ENCODE results near the gene CPNE1. TPM values are rescaled to one million over a fixed set of nuclear protein-coding genes. Genes with fewer than 3 reads are reported as not detected.

Gene CPNE1
- total RNA-seq, 2 donors from 2014 or later: 238 to 441 TPM

DNA sequence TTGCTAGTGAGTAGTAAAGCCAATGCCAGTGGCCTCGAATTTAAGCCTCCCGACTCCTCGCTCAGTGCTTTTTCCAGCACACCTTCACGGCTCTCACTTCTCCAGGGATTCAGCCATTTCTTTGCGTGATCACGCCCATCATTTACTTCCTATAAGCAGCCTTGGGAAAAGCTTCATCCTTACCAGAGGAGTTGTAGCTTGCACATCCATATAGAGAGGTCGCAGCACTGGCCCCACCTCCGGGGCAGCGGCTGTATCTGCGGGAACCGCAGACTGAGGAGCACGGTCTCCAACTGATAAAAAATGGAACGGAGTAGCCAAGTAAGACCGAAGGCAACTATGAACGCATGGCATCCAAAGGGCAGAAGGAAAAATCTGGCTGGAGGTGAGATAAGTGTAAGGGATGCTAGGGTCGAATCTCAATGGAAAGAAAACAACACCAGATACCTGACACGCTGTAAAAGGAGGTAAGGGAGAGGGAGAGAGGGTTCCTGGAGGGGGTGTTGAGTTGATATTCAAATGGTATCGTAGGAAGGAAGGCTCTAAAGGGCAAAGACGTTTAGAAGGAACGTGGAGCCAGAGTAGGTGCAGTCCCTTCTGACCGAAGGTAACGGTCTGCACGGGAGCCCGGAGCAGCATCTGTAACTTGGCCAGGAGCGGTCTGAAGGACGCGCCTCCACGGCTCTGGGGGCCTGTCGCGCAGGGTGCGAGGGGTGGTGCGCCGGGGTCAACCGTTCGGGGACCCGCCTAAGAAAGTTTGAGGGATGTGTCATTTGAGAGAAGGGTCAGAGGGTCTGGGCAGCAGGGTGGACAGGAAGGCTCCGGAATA lies 33.8 kb upstream of the CPNE1 start:
- peak overlapping the region; percentile 14 for H3K27ac ChIP-seq (ENCODE audit: low read depth, low read length)
- Mint-ChIP-seq H3K9me3 (no peaks in the 10 kb centered on the region), H3K36me3 (ENCODE audit: low read depth) (peaks cover 37% of the 10 kb centered on the region), H3K27ac (peak overlapping the region; percentile 67), H3K4me3 (peak overlapping the region; percentile 94), H3K4me1 (peaks cover 21% of the 10 kb centered on the region), H3K27me3 (ENCODE audit: insufficient read depth) (no peaks in the 10 kb centered on the region)
- TF ChIP-seq, protein P1, sequence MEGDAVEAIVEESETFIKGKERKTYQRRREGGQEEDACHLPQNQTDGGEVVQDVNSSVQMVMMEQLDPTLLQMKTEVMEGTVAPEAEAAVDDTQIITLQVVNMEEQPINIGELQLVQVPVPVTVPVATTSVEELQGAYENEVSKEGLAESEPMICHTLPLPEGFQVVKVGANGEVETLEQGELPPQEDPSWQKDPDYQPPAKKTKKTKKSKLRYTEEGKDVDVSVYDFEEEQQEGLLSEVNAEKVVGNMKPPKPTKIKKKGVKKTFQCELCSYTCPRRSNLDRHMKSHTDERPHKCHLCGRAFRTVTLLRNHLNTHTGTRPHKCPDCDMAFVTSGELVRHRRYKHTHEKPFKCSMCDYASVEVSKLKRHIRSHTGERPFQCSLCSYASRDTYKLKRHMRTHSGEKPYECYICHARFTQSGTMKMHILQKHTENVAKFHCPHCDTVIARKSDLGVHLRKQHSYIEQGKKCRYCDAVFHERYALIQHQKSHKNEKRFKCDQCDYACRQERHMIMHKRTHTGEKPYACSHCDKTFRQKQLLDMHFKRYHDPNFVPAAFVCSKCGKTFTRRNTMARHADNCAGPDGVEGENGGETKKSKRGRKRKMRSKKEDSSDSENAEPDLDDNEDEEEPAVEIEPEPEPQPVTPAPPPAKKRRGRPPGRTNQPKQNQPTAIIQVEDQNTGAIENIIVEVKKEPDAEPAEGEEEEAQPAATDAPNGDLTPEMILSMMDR (conservative IDR thresholded peaks at IDR 0.05): no peak
- no peaks in the 10 kb centered on the region for H3K9me3 ChIP-seq (ENCODE audit: control insufficient read depth, low read length)
- no peaks in the 10 kb centered on the region for H3K27me3 ChIP-seq (ENCODE audit: control insufficient read depth, insufficient read depth, low read length, poor library complexity, severe bottlenecking)
- H3K9ac ChIP-seq (ENCODE audit: extremely low read depth, low read length, poor library complexity, severe bottlenecking): peak overlapping the region; percentile 46
- H3K36me3 ChIP-seq (ENCODE audit: control insufficient read depth, insufficient read depth, low read length): peaks cover 36% of the 10 kb centered on the region
- H3K4me3 ChIP-seq (ENCODE audit: low read length): peak overlapping the region; percentile 96
- 8 to 12% methylated on average over 28 to 37 of the region's 37 CpGs for WGBS, 2 experiments (ENCODE audit: insufficient coverage in 1 of 2, insufficient read length in 1 of 2)
- peaks cover 3% of the 10 kb centered on the region for H3K4me1 ChIP-seq (ENCODE audit: control insufficient read depth, insufficient read depth, low read length)
- peak; percentile 67 for DNase-seq

DNA sequence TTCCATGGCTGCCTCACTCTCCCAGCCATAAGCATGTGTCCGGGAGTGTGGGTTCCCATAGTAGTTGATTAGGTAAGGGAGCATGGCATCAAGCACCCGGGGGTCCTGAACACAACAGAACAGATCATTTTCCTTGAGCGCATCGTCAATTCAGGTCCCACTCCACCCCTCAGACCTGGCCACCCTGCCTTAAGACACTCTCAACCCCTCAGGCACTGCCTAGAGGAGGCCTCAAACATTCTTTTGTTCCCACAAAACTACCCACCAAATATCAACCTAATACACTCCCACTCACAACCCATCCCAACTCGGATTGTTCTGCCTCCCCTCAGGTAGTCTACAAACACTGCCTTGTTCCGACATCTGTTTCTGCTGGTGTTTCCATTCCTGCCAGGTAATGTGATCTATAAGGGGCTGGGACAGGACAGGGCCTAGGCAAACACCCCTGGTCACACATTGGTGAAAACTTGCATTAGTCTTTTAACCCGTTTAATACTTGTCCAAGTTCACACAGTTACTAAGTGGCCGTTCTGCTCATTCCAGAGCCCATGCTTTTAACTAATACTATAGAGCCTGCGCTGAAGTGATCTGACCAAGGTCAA lies 33.1 kb upstream of the CPNE1 start:
- Mint-ChIP-seq H3K27me3 (ENCODE audit: insufficient read depth) (no peaks in the 10 kb centered on the region), H3K4me3 (peak overlapping the region; percentile 94), H3K36me3 (ENCODE audit: low read depth) (peaks cover 34% of the 10 kb centered on the region), H3K27ac (no peak overlapping the region), H3K9me3 (no peaks in the 10 kb centered on the region), H3K4me1 (peaks cover 21% of the 10 kb centered on the region)
- no peak overlapping the region for H3K27ac ChIP-seq (ENCODE audit: low read depth, low read length)
- no peaks in the 10 kb centered on the region for H3K9me3 ChIP-seq (ENCODE audit: control insufficient read depth, low read length)
- 85 to 94% methylated on average over 7 to 9 of the region's 9 CpGs for WGBS, 2 experiments (ENCODE audit: insufficient coverage in 1 of 2, insufficient read length in 1 of 2)
- peak overlapping the region; percentile 96 for H3K4me3 ChIP-seq (ENCODE audit: low read length)
- H3K9ac ChIP-seq (ENCODE audit: extremely low read depth, low read length, poor library complexity, severe bottlenecking): peak overlapping the region; percentile 46
- no peaks in the 10 kb centered on the region for H3K27me3 ChIP-seq (ENCODE audit: control insufficient read depth, insufficient read depth, low read length, poor library complexity, severe bottlenecking)
- H3K36me3 ChIP-seq (ENCODE audit: control insufficient read depth, insufficient read depth, low read length): peaks cover 29% of the 10 kb centered on the region
- TF ChIP-seq, protein P1 (conservative IDR thresholded peaks at IDR 0.05): no peak
- peaks cover 3% of the 10 kb centered on the region for H3K4me1 ChIP-seq (ENCODE audit: control insufficient read depth, insufficient read depth, low read length)
- DNase-seq: no peak

DNA sequence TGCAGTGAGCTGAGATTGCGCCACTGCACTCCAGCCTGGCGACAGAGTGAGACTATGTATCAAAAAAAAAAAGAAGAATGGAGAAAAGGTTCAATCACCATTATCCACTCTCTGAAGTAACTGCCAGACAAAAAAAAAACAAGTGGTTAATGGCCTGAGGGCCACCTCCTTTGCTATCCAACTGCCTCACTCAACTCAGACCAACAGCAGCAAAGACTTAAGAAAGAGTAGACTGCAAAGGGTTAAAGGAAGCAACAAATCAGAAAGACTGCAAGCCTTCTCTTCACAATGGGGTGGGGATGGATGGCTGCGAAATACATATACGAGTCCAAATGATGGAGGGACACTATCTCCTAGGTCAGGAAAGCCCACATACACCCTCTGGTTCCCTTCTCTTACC lies 31.3 kb upstream of the CPNE1 start:
- peaks cover 20% of the 10 kb centered on the region for H3K4me1 Mint-ChIP-seq
- Histone ChIP-seq H3K9me3 (ENCODE audit: control insufficient read depth, low read length) (no peaks in the 10 kb centered on the region), H3K4me1 (ENCODE audit: control insufficient read depth, insufficient read depth, low read length) (peaks cover 3% of the 10 kb centered on the region), H3K4me3 (ENCODE audit: low read length) (no peak overlapping the region), H3K36me3 (ENCODE audit: control insufficient read depth, insufficient read depth, low read length) (peaks cover 15% of the 10 kb centered on the region), H3K27ac (ENCODE audit: low read depth, low read length) (no peak overlapping the region), H3K9ac (ENCODE audit: extremely low read depth, low read length, poor library complexity, severe bottlenecking) (no peak overlapping the region), H3K27me3 (ENCODE audit: control insufficient read depth, insufficient read depth, low read length, poor library complexity, severe bottlenecking) (no peaks in the 10 kb centered on the region)
- WGBS, 2 experiments (ENCODE audit: insufficient coverage in 1 of 2, insufficient read length in 1 of 2): 92 to 95% methylated on average over 2 to 4 of the region's 4 CpGs
- H3K4me3 Mint-ChIP-seq: no peak overlapping the region
- peaks cover 20% of the 10 kb centered on the region for H3K36me3 Mint-ChIP-seq (ENCODE audit: low read depth)
- no peaks in the 10 kb centered on the region for H3K27me3 Mint-ChIP-seq (ENCODE audit: insufficient read depth)
- TF ChIP-seq, protein P1 (conservative IDR thresholded peaks at IDR 0.05): no peak
- no peak for DNase-seq
- peak overlapping the region; percentile 35 for H3K27ac Mint-ChIP-seq
- H3K9me3 Mint-ChIP-seq: no peaks in the 10 kb centered on the region

Measured in endodermal cell (in vitro differentiated cells).